HAP-1 (cell line): ENCODE measurements around the gene IL10RA.
A peak's percentile ranks its signal among the peaks of the same experiment; 100 is the strongest.
"Not testable (repeated sequence)": the region's sequence is repeated elsewhere in the genome, so short reads cannot be mapped to it uniquely, and the experiment has no call there.

ENCODE experiments used
- DNase-seq, 2 experiments: peaks; one replicate each; pipeline ENCODE4 v3.0.0-alpha.2; 2016 to 2020; ENCODE audit warnings: low spot score in 2 of 2
- H3K27me3 ChIP-seq: fragments of 250-450 bp; sonication (Bioruptor Pico); 2 replicates; pipeline ENCODE4 v1.5.1; 2020; ENCODE audit warnings: low read depth, mild to moderate bottlenecking, moderate library complexity
- H3K36me3 ChIP-seq: fragments of 250-450 bp; sonication (Bioruptor Pico); replicated peaks from 2 replicates; pipeline ENCODE4 v1.5.1; 2020; ENCODE audit warnings: mild to moderate bottlenecking
- H3K4me1 ChIP-seq: fragments of 250-450 bp; sonication (Bioruptor Pico); 2 replicates; pipeline ENCODE4 v1.5.1; 2020; ENCODE audit warnings: mild to moderate bottlenecking
- H3K4me3 ChIP-seq: fragments of 250-450 bp; sonication (Bioruptor Pico); 2 replicates; pipeline ENCODE4 v1.5.1; 2020; ENCODE audit warnings: mild to moderate bottlenecking, moderate library complexity
- H3K9me3 ChIP-seq: fragments of 250-450 bp; sonication (Bioruptor Pico); 2 replicates; pipeline ENCODE4 v1.5.1; 2020; ENCODE audit warnings: mild to moderate bottlenecking, moderate library complexity
- in situ Hi-C: fragments of 300-500 bp; cut with MboI; formaldehyde crosslinking; loops from 3 replicates; pipeline ENCODE4 v1.14.3; 2020; ENCODE audit warnings: low sequenced_read_pairs, inconsistent platforms, mixed read lengths

Gene IL10RA

DNA sequence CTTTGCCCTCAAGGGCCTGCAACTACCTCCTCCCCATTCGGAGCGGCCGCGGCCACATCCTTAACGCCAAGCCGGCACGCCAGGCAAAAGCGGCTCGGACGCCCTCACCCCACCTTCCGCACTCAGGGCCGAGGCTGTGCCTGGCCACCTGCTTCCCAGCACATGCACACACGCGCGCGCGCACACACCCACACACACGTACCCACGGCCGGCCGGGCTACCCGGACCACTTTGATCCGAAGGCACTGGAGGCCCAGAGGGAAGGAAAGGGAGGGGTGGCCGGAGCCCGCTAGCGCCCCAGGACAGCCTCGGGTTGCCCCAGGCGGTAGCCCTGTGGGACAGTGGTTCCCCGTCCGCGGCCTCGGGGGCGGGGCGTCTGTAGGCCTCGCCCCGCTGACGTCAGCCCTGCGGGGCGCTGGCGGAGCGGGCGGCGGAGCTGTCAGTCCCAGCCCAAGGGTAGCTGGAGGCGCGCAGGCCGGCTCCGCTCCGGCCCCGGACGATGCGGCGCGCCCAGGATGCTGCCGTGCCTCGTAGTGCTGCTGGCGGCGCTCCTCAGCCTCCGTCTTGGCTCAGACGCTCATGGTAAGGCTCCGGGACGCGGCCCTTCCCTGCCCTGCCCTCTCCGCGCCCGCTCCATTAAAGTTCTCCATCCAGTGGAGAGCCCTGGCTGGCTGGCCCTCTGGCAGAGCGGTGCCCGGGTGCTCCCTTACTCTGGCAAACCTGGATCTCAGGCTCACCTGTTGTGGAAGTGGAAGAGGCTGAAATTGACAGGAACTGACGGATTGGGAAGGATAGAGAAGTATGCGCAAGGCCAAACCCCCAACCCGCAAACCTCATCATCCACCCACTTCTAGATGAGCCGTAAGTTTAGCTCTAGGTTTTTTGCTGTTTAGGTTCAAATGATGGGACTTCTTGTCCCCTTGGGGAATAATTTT lies at the start of gene IL10RA:
TSS of gene IL10RA (plus strand) at position 442 of the 935 bp plus-strand sequence. CDS start at position 516, 74 bp downstream.
- H3K36me3 ChIP-seq, result no peaks in the 10 kb centered on the region
- H3K27me3 ChIP-seq, result no peaks in the 10 kb centered on the region; the same call in 1 of the 2 replicates
- peaks cover 8% of the 10 kb centered on the region for H3K4me1 ChIP-seq
- no peaks in the 10 kb centered on the region for H3K9me3 ChIP-seq
- peak within 1 kb of the TSS; percentile 41 for H3K4me3 ChIP-seq
- in situ Hi-C loops, result no loop called here
- DNase-seq, result peak; percentile 57 to 84

DNA sequence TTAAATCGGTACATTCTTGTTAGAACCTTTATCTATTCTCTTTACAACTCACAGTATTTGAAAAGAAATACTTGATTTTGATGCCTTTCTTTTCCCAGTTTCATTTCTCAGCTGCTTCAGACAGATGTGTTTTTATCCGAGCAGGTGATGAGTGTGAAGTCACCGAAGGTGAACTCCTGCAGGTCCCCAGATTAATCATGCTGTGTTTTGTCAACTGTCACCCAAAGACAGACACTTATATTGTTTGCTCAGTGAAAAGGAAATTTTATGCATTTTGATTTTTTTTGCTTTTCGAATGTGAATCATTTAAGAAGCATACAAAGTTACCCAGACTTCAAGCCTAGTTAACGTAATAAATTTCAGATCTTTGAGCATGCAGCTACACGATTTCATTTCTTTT lies 49.2 kb upstream of the IL10RA start:
- no peak overlapping the region for H3K4me3 ChIP-seq
- no peaks in the 10 kb centered on the region for H3K27me3 ChIP-seq
- H3K9me3 ChIP-seq, result no peaks in the 10 kb centered on the region
- in situ Hi-C loops, result no loop called here
- DNase-seq, result no peak
- H3K4me1 ChIP-seq, result no peaks in the 10 kb centered on the region
- no peaks in the 10 kb centered on the region for H3K36me3 ChIP-seq

DNA sequence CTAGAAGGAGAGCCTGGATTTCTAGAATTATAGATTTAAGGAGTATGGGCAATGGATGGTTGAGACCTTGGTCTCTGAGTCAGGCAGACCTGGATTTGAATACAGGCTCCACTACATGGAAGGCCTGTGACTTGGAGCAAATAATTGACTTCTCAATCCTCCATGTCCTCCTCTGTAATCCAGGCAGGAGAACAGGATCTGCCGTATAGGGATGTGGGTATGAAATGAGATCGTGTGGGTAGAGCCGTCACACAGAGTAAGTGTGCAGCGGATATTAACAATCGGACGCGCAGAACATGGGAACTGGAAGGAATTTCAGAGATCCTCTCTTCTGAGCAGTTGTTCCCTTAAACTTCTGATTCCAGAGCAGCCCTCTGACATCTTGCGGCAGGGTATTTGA lies 45.5 kb upstream of the IL10RA start:
- no peak for DNase-seq
- Histone ChIP-seq H3K4me3 (no peak overlapping the region), H3K27me3 (no peaks in the 10 kb centered on the region), H3K4me1 (no peaks in the 10 kb centered on the region), H3K36me3 (no peaks in the 10 kb centered on the region), H3K9me3 (no peaks in the 10 kb centered on the region)
- in situ Hi-C loops, result loop anchor here (10.0 kb wide), 1 partner anchor 516 kb away; no protein-coding TSS in a partner anchor

DNA sequence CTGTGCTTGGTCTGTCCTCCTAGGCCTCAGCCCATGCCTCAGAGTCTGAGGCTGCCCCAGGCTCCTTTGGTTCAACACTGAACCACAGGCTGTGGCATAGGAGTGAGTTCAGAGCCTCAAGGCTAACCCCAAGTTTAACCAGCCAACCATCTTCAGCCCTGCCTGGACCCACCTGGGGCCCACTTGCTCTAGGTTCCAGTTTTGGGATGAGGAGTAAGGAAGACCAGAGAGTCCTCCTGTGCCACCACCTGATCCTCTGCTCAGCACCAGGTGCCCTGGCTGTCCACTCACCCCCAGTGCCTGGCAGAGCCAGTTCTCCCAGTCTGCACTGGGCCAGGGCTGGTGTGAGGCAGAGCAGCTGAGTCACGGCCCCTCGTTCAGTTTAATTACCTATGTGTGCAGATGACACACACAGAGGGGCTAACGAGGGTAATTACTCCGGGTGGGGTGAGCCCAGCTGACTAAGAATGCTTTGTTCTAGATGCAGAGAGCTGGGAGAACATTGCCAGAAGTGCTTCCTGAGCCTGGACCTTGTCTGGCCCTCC lies 45.0 kb upstream of the IL10RA start:
- Histone ChIP-seq H3K9me3 (no peaks in the 10 kb centered on the region), H3K27me3 (no peaks in the 10 kb centered on the region), H3K4me1 (no peaks in the 10 kb centered on the region), H3K4me3 (no peak overlapping the region), H3K36me3 (no peaks in the 10 kb centered on the region)
- no peak for DNase-seq
- in situ Hi-C loops, result loop anchor here (10.0 kb wide), 1 partner anchor 516 kb away; no protein-coding TSS in a partner anchor

DNA sequence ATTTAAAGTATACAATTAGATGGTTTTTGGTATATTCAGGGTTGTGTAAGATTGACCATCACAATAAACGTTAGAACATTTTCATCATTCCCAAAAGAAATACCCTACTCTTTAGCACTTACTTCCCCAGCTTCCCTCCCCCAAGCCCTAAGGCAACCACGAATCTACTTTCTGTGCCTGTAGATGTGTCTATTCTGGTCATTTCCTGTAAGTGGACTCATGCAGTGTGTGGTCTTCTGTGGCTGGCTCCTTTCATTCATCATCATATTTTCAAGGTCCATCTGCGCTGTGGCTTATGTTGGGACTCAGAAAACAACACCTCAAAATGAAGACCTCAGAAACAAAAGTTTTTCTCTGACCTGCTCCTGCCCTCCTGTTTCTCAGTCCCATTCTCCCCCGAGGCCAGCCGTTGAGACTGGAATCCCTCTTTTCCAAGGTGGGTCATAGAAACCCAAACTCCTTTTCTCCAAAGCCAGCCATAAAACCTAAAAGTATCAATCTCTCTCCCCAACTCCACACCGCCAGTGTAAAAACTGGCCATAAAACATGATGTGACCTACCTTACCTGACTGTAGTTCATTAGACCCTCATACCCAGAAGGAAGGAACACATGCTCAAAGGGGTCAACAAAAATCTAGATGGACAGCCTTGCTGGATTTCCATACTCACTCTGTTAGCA lies 44.1 kb upstream of the IL10RA start:
- Histone ChIP-seq H3K4me3 (no peak overlapping the region), H3K4me1 (no peaks in the 10 kb centered on the region), H3K9me3 (no peaks in the 10 kb centered on the region), H3K36me3 (no peaks in the 10 kb centered on the region), H3K27me3 (no peaks in the 10 kb centered on the region)
- no peak for DNase-seq
- in situ Hi-C loops, result loop anchor here (10.0 kb wide), 1 partner anchor 517 kb away; no protein-coding TSS in a partner anchor

DNA sequence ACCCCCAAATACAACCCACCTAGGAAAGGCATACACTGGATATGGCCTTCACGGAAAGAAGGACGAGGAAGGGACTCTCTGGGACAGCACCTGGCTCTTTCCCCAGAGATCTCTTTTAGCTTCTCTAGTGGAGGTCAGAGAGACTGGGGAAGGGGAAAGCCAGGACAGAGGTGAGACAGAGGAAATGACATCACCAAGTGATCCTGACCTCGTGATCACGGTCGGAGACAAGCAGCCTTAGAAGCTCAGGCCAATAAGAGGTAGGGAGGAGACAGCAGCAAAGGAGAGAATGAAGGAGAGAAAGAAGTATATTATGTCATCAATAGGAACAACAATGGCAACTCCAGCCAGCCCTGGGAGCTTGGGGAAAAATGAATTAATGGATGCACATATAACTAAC lies 41.6 kb upstream of the IL10RA start:
- Histone ChIP-seq H3K4me3 (no peak overlapping the region), H3K4me1 (no peaks in the 10 kb centered on the region), H3K27me3 (peaks cover 5% of the 10 kb centered on the region; the same call in 1 of the 2 replicates), H3K9me3 (no peaks in the 10 kb centered on the region), H3K36me3 (no peaks in the 10 kb centered on the region)
- no peak for DNase-seq
- in situ Hi-C loops, result loop anchor here (10.0 kb wide), 1 partner anchor 520 kb away; no protein-coding TSS in a partner anchor

DNA sequence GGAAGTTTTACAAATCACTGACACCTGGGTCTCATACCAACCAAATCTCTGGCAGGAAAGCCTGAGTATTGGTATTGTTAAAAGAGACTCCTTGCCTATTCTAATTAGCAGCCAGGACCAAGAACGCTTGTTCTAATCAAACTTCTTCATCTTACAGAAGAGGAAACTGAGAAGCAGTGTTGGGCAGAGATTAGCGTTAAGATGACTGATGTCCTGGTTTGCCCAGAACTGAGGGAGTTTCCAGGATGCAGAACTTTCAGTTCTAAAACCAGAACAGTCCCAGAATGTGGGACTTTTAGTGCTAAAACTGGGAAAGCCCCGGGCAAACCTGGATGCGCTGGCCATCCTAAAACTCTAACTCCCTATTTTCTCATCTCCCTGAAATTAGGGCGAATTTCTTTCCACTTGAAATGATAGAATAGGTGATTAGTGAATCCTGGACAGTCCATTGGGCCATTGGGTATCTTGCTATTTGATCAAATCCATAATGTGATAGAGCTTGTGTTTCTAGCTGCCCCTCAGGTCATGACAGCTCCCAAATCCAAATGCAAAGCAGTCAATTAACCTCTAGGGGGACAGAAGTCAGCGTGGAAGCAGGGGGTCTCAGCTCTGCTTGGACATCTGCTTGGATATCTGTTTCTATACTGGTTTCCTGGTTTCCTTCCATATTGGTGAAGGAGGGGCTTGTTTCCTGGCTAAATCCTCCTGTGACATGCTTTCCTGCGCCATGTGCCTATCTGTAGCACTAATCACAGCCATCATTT lies 41.0 kb upstream of the IL10RA start:
- DNase-seq, result no peak
- no peaks in the 10 kb centered on the region for H3K36me3 ChIP-seq
- H3K4me3 ChIP-seq, result no peak overlapping the region
- no peaks in the 10 kb centered on the region for H3K4me1 ChIP-seq
- peaks cover 5% of the 10 kb centered on the region; the same call in 1 of the 2 replicates for H3K27me3 ChIP-seq
- H3K9me3 ChIP-seq, result no peaks in the 10 kb centered on the region
- in situ Hi-C loops, result loop anchor here (5.0 to 10.0 kb wide), 2 partner anchors 103 to 520 kb away; no protein-coding TSS in a partner anchor

DNA sequence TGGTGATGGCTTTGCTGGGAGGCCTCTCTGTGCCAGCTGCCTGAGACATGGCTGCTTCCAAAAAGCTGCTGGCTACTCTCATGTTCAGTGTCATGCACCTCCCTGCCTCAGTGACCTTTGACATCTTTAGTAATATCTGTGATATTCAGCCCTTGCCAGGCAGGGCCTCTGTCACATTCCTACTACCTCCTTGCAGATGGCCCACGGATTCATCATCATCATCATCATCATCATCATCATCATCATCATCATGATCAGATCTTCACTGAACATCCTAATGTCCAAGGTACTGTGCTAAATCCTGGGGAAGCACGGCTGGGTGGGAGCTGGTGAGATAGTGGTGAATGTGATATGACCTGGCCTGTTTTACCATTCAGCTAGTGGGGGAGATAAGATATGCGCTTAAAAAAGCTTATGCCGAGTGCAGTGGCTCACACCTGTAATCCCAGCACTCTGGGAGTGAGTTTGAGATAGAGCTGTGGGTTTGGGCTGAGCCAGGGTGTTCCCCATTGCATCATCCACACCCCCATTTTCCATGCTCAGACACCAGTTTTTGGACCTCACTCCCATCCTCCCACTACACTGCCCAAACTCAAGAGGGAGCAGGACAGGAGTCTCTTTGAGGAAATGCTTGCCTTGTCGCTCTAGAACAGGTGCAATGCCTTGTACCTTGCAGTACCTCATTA lies 39.9 kb upstream of the IL10RA start:
- Histone ChIP-seq H3K27me3 (peaks cover 5% of the 10 kb centered on the region; the same call in 1 of the 2 replicates), H3K4me1 (no peaks in the 10 kb centered on the region), H3K36me3 (no peaks in the 10 kb centered on the region), H3K4me3 (no peak overlapping the region), H3K9me3 (no peaks in the 10 kb centered on the region)
- no peak for DNase-seq
- in situ Hi-C loops, result loop anchor here (5.0 to 10.0 kb wide), 2 partner anchors 104 to 521 kb away; no protein-coding TSS in a partner anchor

DNA sequence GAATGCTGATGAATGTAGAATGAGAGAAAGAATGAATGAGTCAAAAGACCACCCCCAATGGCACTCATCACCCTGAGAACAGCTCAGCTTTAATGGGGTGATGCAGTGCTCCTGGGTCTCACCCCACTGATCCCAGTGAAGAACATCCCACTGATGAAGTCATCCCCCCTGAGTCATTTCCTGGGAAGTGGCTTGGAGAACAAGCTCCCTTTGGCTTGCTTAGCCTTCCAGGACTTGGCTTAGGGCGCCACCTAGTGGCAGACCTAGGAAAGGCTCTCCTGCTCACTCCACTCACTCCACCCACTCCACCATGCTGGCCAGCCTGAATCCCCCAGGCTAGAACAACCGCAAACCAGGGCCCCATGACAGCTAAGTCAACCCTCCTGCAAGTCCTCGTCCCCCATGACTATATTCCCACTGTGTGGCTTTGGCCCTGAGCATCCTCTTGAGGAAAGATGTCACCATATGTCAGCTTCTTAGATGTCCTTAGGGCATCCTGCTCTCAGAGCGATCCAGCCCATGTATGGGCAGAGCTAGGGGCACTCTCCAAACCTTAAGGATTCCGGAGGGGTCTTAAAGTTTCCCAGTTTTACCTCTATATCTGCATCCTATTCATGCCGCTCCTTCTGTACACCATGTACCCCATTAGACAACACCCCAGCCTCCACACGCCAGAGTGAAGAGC lies 39.2 kb upstream of the IL10RA start:
- H3K4me3 ChIP-seq, result no peak overlapping the region
- in situ Hi-C loops, result loop anchor here (5.0 to 10.0 kb wide), 2 partner anchors 105 to 522 kb away; no protein-coding TSS in a partner anchor
- H3K9me3 ChIP-seq, result no peaks in the 10 kb centered on the region
- peaks cover 5% of the 10 kb centered on the region; the same call in 1 of the 2 replicates for H3K27me3 ChIP-seq
- peak; percentile 69 to 91 for DNase-seq
- no peaks in the 10 kb centered on the region for H3K4me1 ChIP-seq
- no peaks in the 10 kb centered on the region for H3K36me3 ChIP-seq

DNA sequence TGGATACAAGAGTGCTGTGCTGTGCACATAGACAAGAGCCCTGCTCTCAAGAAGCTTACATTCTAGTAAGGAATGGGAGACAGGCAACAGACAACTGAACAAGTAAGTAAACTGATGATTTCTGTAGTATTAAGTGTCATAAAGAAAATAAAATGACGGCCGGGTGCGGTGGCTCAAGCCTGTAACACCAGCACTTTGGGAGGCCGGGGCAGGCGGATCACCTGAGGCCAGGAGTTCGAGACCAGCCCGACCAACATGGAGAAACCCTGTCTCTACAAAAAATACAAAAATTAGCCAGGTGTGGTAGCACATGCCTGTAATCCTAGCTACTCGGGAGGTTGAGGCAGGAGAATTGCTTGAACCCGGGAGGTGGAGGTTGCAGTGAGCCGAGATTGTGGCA lies 38.4 kb upstream of the IL10RA start:
- in situ Hi-C loops, result loop anchor here (5.0 to 10.0 kb wide), 2 partner anchors 105 to 523 kb away; no protein-coding TSS in a partner anchor
- not testable (repeated sequence) for DNase-seq, H3K36me3 ChIP-seq, H3K4me1 ChIP-seq, H3K27me3 ChIP-seq, H3K9me3 ChIP-seq, H3K4me3 ChIP-seq

DNA sequence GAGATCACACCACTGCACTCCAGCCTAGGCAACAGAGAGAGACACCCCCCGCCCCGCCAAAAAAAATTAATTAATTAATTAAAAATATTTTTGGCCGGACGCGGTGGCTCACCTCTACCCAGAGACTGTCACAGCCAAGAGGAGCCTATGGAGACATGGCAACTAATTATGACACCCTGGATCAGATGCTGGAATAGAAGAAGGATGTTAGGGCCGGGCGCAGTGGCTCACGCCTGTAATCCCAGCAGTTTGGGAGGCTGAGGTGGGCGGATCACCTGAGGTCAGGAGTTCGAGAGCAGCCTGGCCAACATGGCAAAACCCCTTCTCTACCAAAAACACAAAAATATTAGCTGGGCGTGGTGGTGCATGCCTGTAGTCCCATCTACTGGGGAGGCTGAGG lies 37.7 kb upstream of the IL10RA start:
- H3K27me3 ChIP-seq, H3K4me3 ChIP-seq, H3K9me3 ChIP-seq, DNase-seq, H3K4me1 ChIP-seq, H3K36me3 ChIP-seq: not testable (repeated sequence)
- in situ Hi-C loops, result loop anchor here (5.0 to 10.0 kb wide), 2 partner anchors 106 to 524 kb away; no protein-coding TSS in a partner anchor

DNA sequence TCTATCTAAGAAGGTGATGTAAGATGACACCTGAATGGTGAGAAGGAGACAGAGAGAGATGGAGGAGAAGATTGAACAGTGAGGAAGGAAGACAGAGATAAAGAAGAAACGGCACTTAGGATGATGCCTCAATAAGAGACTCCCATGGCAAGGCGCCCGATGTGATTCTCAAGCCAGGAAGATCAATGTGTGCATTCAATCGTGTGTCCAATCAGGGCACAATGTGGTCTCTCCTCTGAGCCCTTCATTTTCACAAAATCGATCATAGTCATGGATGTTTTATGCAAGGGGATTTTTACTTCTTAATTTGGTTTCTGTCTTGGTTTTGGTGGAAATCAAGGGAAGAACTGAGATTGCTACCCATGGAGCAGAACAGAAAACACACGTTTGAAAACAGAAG lies 37.1 kb upstream of the IL10RA start:
- no peaks in the 10 kb centered on the region for H3K4me1 ChIP-seq
- in situ Hi-C loops, result loop anchor here (5.0 to 10.0 kb wide), 2 partner anchors 107 to 524 kb away; no protein-coding TSS in a partner anchor
- DNase-seq, result no peak
- no peaks in the 10 kb centered on the region for H3K9me3 ChIP-seq
- no peak overlapping the region for H3K4me3 ChIP-seq
- H3K27me3 ChIP-seq, result peaks cover 5% of the 10 kb centered on the region; the same call in 1 of the 2 replicates
- H3K36me3 ChIP-seq, result no peaks in the 10 kb centered on the region
